HG03135 (cell line): ENCODE results near the gene PICK1.
"Not testable (repeated sequence)": the region's sequence is repeated elsewhere in the genome, so short reads cannot be mapped to it uniquely, and the experiment has no call there.

ENCODE experiments used
- ATAC-seq: cut with Tn5 transposase; IDR thresholded peaks from one replicate; pipeline ENCODE4 v1.9.1; 2021; ENCODE audit warnings: mild to moderate bottlenecking, moderate library complexity; ENCODE audit not compliant: unreplicated experiment

The PICK1 gene

DNA sequence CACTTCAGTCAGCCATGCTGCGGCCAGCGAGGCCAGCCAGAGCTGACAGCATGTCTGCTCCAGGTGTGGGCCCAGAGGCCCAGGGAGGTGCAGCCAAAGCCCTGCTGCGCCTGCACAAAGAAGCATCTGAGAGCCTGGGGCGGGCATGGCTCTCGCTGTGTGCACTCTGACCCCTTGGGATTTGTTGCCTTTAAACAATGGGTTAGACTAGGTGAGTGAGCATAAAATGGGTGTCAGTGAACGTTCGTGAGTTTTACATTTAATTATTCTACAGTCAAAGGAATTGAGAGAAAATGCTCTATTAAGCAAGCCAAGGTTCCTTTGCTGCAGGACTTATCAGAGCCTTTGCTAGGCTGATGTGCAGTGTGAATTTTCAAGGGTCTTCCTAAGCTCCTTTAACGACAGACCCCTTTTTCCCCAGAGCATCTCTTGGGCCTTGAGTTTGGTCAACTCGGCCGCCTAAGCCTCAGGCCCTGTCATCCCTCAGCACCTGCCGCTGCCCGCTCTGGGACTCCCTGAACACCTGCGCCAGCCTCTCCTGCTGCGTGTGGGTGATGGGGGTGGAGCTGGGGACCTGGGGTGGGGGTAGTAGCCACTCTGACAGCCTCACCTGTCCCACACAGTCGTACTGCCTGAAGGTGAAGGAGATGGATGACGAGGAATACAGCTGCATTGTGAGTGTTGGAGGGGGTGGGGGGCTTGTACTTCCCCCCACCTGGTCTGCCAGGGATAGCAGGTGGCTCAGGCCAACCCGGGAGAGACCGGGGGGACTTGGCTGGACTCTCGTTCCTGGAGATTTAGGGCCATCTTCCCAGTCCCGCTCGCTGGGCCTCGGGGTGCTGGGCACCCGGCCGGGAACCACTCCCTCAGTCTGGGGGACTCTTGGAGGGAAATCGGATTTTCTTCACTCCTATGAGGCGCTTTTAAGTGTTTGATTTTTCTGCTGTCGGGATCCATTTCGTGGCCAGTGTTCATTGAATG, 16.2 kb downstream of the PICK1 start:
- no peak for ATAC-seq

DNA sequence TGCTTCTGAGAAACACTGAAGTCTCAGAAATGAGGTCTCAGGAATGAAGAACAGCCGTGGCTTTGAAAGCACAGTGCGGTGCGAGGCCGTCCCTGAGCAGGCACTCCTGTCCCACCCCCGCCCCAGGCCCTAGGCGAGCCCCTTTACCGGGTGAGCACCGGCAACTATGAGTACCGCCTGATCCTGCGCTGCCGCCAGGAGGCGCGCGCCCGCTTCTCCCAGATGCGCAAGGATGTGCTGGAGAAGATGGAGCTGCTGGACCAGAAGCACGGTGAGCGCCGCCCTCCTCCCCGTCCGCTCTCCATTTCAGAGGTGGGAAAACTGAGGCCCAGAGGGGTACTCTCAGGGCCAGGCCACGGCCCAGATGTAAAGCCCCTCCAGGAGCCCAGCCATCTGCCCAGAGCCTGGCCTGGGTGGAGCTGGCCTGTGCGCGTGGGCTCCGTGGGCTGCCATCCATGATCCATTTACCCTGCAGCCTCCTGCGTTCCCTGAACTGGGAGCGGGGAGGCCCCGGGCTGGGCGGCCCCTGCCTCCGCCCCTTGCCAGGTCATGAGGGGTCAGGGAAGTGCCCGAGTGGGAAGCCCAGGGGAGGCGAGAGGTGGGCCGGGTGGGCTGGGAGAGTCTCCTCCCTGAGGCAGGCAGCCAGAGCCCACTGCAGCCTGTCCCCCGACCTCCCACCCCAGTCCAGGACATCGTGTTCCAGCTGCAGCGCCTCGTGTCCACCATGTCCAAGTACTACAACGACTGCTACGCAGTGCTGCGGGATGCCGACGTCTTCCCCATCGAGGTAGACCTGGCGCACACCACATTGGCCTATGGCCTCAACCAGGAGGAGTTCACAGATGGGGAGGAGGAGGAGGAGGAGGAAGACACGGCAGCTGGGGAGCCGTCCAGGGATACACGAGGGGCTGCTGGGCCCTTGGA, 17.2 kb downstream of the PICK1 start:
- ATAC-seq: no peak

DNA sequence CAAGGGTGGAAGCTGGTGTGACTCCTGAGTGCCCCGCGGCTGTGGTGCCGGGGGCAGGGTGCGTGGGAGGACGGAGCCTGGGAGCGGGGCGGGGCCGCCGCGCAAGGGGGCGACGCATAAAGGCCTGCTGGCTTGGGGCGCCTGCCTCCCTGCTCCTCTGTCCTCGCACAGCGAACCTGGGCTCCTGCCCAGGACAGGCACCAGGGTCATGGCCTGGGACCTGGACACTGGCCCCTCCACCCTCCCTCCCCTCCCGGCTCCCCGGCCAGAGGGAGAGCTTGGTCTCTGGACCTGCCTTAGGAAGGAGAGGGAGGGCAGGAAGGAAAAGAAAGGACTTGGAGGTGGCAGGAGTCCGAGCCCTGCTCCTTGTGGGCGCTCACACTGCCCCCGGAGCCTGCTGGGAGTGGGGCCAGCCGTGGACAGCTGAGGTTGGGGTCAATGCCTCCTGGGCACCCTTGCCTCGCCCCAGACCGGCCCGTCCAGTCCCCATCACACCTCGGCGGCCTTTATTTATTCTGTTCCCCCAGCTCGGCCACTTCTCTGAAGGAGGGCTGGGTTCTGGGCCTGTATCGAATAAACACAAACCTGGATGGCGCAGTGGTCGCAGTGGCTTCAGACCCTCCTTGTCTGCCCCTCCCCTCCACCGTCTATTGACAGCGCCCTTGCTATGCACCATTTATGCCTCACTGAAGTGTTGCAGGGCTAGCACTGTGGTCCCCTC, 18.1 kb downstream of the PICK1 start:
- ATAC-seq: no peak

DNA sequence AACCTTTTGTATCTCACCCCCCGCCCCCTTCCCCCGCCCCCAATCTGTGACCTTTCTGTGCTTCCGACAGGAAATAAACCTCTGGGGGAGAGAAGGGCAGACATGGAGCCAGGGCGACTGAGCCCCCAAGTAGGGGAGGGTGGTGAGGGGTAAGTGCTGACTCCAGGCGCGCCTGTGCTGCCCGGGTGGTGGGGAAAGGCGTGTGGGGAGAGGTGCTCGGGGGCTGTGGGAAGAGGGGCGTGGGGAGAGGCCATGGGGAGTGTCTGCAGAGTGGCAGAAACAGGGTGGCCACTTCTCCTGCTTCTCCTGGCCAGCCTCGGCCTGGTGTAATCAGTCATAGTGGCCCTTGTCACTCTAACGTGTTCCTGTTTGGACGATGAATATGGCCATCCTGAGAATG, 18.8 kb downstream of the PICK1 start:
- no peak for ATAC-seq

DNA sequence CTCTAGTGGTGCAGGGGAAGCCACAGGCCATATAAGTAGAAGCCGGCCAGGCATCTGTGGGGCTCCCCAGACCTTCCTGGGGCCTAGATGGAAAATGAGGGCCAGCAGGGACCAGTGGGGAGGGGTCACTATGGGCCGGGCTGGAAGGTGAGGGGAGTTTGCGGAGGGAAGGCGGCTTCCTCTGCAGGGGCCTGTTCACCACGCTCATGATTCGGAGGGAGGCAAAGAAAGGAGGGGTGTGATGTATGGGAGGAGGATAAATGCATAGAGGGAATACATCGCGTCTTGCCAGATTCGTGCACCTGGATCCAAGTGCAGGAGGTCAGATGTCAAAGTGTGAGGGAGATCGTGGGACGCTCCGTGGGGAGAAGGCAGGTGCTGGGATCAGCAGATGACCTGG, 19.9 kb downstream of the PICK1 start:
- ATAC-seq: no peak

DNA sequence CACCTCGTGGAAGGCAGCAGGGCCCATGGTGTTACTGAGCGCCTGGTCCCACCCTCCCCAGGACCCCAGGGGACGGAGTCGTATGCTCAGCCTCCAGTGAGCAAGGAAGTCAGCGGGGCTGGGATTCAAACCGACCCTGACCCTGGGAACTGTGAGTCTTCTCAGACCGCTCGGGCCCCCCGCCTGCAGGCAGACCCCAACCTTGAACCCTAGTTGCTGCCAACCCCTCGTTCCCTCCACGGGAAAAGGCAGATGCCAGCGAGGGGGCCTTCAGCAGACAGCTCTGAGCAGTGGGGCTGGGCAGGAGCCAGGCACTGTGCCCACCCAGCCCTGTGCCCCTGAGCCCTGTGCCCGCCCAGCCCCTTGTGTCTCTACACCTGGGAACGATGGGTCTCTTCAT, 20.4 kb downstream of the PICK1 start:
- ATAC-seq: no peak

DNA sequence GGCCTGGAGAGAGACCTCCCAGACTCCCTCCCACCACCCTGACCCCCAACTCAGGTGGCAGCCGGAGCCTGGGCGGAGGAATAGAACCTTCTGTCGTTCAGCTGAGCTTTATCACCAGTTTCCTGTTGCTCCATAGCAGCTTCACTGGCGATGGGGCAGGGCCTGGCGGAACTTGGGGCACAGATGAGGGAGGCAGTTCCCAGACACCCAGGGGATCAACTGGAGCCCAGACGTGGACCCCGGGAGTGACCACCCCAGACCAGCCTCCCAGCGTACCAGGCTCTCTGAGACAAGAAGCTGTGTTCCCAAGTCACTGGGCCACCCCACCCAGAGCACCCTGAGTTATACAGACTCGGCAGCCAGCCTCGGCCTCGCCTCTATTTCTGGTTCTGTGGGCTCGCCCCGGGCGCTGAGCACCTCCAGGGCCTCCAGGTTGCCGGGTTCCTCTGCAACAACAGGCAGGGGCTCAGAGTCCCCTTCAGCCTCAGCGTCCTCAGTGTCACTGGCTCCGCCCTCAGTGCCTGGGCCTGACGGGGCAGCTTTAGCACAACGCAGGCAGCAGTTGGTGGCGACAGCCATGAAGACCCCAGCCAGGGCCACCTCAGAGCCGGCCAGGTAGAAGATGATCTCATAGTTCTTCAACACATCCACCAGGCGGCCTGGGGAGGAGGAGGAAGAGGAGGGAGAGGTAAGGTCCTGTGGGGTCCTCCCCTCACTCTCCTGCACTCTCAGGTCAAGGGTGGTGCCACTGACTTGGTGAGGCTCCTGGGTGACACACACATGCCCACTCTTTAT, 21.0 kb downstream of the PICK1 start:
- no peak for ATAC-seq

DNA sequence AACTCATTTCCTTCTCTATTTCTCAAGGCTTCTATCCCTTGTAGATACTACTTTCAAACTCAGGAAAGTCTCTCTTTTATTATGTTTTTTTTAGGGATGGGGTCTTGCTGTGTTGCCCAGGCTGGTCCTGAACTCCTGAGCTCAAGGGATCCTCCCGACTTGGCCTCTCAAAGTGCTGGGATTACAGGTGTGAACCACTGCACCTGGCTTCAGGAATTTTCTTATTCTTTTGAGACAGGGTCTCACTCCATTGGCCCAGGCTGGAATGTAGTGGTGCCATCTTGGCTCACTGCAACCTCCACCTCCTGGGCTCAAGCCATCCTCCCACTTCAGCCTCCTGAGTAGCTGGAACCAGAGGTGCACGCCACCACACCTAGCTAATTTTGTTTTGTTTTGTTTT, 22.0 kb downstream of the PICK1 start:
- ATAC-seq: not testable (repeated sequence)

DNA sequence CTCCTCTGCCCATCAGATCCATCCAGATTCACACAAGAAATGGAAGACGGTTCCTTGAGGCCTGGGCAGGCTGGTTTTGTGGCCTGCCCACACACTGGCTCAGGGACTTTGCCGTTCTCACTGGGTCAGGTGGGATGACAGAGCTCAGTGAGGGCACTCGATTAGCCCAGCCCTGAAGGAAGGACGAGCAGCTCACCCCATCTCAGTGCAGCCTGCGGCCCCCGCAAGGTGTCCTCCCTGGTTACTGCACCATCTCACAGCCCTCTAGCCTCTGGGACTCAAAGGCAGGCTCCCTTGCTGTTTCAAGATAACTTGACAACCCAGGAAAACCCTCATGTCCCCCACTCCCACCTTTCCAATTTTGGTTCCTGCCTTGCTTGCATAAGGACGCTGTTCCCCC, 22.6 kb downstream of the PICK1 start:
- ATAC-seq: no peak

DNA sequence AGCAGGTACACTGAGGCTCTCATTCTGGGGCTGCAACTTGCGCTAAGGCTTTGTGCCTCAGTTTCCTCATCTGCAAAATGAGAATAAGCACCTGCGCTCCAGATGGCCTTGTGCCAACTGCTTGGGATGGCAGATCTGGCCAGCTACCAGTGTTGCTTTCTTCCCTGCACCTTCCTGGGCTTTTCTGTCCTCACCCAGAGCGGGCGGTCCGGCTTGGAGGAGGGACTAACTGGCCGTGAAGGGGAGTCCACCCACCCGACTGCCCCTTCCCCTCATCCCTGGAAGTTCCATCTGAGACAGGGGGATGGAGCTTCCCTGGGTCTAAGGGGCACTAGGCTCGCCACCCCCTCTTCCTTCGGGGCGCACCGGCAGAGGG, 23.3 kb downstream of the PICK1 start:
- no peak for ATAC-seq

DNA sequence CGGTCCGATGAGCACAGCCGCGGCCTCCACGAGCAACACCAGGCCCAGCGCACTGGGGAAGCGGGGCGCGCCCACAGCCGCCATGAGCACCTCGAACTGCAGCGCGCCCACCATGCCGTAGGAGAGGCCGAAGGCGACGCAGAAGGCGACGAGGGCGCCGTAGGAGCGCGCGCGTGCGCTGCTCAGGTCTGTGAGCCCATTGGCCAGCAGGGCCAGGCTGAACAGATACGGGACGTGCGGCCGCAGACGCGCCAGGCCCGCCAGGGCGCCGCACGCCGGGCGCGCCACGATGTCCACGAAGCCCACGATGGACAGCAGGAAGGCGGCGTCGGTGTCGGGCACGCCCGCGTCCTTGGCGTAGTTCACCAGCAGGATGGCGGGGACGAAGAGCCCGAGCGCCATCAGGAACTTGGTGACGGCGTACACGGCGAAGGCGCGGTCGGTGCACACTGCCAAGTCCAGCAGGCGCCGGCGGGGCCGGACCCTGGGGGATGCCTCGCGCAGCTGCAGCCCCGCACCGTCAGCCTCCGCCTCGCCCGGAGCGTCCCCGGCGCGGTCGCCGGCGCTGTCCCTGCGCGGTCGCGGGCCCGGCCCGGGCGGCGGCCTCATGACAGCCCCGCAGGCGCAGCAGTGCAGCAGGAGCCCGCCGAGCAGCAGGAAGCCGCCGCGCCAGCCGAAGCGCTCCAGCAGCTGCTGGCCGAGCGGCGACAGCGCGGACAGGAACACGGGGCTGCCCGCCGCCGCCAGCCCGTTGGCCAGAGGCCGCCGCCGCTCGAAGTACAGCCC, 23.8 kb downstream of the PICK1 start:
- ATAC-seq: no peak

DNA sequence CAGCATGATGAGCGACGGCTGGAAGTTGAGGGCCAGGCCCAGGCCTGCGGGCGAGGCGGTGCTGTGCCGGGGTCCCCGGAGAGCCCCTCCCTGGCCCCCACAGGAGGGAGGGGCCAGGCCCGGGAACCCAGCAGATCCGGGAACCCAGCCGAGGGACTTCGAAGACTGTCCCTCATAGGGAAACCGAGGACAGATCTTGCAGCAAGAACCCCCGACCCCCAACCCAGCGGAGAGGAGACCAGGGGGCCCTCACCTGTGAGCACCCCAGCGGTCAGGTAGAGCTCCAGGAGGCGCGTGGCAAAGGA, 24.4 kb downstream of the PICK1 start:
- no peak for ATAC-seq

DNA sequence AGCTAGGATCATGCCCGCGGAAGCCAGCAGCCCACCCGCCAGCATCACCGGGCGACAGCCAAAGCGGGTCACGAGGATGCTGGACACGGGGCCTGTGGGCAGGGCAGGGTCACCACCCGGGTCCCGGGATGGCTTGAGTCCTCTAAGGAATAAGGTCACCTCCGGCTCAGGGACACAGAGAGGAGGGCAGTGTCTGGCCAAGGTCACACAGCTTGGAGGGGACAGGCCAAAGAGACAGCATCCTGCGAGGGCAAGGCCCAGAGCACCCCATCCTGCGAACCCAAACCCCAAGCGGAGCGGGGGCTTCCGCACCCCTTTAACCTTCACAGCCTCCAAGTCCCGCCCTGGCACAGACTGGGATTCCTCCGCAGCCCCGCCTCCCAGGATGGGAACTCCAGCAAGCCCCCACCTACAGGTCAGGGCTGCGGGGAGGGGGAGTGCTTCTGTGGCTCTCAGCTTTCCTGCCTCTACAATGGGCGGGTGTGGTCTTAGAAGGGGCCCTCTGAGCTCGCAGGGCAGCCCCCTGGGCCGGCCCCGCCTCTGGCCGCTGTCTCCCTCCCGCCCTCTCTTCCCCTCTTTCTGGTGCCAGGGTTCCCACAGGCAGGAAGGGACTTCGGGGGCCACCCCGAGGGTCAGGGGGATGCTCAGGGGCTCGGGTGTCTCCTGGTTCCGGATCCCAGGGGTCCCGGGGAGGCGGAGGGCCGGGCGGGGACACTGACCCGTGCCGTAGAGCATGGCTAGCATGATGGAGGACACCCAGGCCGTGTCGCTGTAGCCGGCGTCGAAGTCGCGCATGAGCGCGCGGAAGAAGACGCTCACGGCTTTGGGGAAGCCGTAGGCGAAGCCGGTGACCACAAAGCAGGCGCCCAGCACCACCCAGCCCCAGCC, 25.0 kb downstream of the PICK1 start:
- ATAC-seq: no peak

DNA sequence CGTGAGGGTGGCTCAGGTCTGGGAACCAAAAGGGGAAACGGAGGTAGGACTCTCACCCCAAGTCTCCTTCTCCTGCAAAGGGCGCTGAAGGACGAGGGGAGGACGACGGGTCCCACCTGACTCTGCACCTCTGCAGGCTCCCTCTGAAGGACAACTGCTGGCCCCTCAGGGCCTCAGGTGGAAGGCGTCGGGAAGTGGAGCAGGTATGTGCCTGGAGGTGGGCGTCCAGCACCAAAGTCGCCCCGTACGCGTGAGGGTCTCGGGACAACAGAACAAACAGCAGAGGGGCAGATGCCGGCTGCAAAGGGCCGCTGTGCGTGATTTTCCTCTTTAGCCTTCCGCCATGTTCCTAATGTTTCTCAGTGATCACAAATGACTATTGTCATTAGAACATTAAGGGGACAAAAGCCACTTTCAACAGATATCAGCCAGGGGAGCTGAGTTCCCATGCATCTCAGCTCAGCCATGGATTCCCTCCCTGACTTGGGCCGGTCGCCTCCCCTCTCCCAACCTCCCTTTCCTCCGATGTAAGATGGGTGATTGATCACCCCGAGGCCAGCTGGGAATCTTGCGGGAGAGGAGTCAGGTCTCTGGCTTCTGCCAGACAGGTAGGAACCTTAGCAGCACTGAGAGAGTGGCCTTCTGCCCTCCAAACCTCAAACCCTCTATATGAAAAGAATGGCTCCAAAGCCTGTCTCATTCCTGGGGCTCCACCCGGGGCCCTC, 25.9 kb downstream of the PICK1 start:
- ATAC-seq: no peak

DNA sequence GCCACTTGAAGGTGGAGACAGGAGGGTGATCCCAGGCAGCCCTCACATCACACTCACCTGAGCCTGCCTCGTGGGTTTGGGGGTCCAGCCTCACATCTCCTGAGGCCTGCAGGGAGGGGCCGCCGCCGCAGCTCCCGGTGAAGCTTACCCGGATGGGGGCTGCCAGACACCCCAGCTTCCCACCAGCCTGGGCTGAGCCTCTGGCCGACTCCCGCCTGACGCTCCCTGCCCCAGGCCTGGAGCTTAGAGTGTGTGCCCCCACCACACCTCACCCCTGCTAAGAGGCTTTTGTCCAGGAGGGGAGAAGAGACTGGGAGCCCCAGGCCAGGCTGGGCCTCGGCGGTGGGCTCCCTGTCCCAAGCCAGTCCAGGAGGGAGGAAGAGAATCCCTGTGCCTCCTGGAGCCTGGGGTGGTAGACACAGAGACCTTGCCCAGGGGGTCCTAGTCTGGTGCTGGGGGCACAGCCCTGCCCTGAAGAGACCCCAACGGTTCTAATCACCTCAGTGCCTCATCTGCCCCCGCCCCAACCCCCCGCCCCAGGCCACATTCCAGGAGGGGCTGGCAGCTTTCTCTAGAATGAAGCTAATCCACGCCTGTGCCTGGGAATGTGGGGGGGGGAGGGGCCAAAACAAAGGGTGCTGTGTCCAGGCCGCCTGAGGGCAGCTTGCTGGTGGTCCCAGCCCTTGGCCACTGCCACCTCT, 26.9 kb downstream of the PICK1 start, which contains the start of gene SLC16A8:
Gene SLC16A8 (minus strand): TSS at position 254 of the 701 bp plus-strand sequence. CDS start 1,311 bp downstream, outside the sequence.
- ATAC-seq: no peak

DNA sequence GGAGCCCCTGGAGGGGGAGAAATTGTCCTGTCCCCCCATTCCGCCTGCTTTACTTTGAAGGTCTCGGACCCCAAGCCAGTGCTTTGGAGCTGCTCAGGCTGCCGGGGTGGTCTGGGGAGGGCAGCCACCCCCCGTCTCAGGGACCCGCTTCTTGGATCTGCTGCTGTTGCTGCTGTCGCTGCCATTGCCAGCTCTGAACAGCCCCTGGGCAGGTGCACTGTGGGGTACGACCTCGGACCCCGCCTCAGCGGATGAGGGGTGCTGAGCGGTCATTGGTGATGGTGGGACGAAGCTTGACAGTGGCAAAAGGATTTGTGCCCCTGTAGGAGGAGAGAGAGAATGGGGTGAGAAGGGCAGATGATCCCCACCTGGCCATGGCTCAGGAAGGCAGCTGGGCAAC, 27.9 kb downstream of the PICK1 start:
- ATAC-seq: no peak

DNA sequence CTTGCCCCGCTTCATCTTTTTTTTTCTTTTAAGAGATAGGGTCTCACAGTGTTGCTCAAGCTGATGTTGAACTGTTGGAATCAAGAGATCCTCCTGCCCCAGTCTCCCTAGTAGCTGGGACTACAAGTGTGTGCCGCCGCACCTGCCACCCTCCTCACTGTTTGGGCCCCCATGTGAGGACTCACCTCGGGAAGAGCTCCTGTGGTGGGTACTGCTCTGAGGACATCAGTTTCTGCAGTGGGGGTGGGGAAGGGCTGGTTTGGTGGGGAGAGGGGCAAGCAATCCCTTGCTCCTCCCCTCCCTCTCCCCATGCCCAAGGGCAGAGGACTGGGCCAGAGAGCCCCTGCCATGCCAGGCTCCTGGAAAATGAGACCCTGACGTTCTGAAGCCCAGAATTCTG, 28.3 kb downstream of the PICK1 start:
- ATAC-seq: no peak
